K562 (cell line): Measurements from ENCODE around the gene MTFR2. TPM values are rescaled to one million over a fixed set of nuclear protein-coding genes. Genes with fewer than 3 reads are reported as not detected.

Source experiments
- ATAC-seq: fragments of 200-7000 bp; cut with Tn5 transposase; 3 replicates; pipeline ENCODE4 v1.9.1; 2020; ENCODE audit warnings: moderate library complexity
- BruUV-seq: library from RNA; stranded (reverse); fragments of 400-500 nt; replicated peaks from 2 replicates; lab custom pipeline; 2021; lab: Mats Ljungman, UMichigan
- CTCF ChIA-PET: fragments of 300-600 bp; formaldehyde crosslinking; extraction: SDS; loops from one replicate; lab custom pipeline; 2021; ENCODE audit warnings: low intra/inter-chr PET ratio; lab: Yijun Ruan, JAX
- POLR2A ChIA-PET: fragments of 300-600, 350-650 bp; sonication (Branson Sonifier 250); formaldehyde crosslinking; extraction: SDS; loops from one replicate; lab custom pipeline; 2021; ENCODE audit warnings: antibody characterized with exemption, inconsistent platforms; lab: Yijun Ruan, JAX
- DNase-seq, 4 experiments: peaks; one replicate each; pipeline versions ENCODE4 v3.0.0 to v3.0.0-alpha.2; 2011 to 2018; ENCODE audit warnings: low spot score in 3 of 4, mixed read lengths in 3 of 4; ENCODE audit errors: extremely low read depth in 1 of 4
- FAIRE-seq: peaks from 2 replicates; lab custom pipeline; 2011; peaks lifted over from hg19 to GRCh38; lab: Jason Lieb, UNC
- H2AFZ ChIP-seq: 2 replicates; pipeline ENCODE4 v1.6.0; 2011; ENCODE audit warnings: low read depth, low read length, control low read depth, inconsistent platforms
- H3K27ac ChIP-seq: fragments of 200-600 bp; 3 replicates; pipeline ENCODE4 v1.8.0; 2011; ENCODE audit warnings: low read depth, mild to moderate bottlenecking, control low read depth, inconsistent platforms, low read length, moderate library complexity, mixed read lengths; ENCODE audit errors: extremely low read depth
- H3K27me3 ChIP-seq, 2 experiments: fragments of 300-600 bp in 1 of 2; 2 replicates in 1 of 2; 3 replicates in 1 of 2; pipeline versions ENCODE4 v1.6.0 to v1.8.0; 2011; ENCODE audit warnings: inconsistent platforms in 2 of 2, low read length in 2 of 2, mild to moderate bottlenecking in 1 of 2, mixed read lengths in 1 of 2, moderate library complexity in 1 of 2; ENCODE audit not compliant: control insufficient read depth in 2 of 2, insufficient read depth in 2 of 2
- H3K36me3 ChIP-seq: fragments of 300-600 bp; 3 replicates; pipeline ENCODE4 v1.8.0; 2011; ENCODE audit warnings: mild to moderate bottlenecking, low read length, inconsistent platforms; ENCODE audit not compliant: control insufficient read depth, insufficient read depth
- H3K4me1 ChIP-seq, 2 experiments: fragments of 200-600 bp in 1 of 2; replicated peaks in 1 of 2; 2 replicates in 1 of 2; 3 replicates in 1 of 2; pipeline versions ENCODE4 v1.5.1 to v1.8.0; 2011; ENCODE audit warnings: inconsistent platforms in 2 of 2, low read length in 2 of 2, mild to moderate bottlenecking in 1 of 2, mixed read lengths in 1 of 2, moderate library complexity in 1 of 2; ENCODE audit not compliant: control insufficient read depth in 2 of 2, insufficient read depth in 2 of 2
- H3K4me2 ChIP-seq: 2 replicates; pipeline ENCODE4 v1.6.1; 2011; ENCODE audit warnings: low read length, control low read depth, inconsistent platforms, mixed read lengths; ENCODE audit not compliant: insufficient read depth
- H3K4me3 ChIP-seq: fragments of 200-600 bp; sonication (generic), shearing (Covaris generic); 2 replicates; pipeline ENCODE4 v1.5.1; 2016; ENCODE audit warnings: control low read depth, inconsistent platforms
- H3K79me2 ChIP-seq: fragments of 200-600 bp; 3 replicates; pipeline ENCODE4 v1.8.0; 2011; ENCODE audit warnings: low read length, inconsistent platforms; ENCODE audit not compliant: control insufficient read depth, insufficient read depth
- H3K9ac ChIP-seq, 2 experiments: 2 replicates each; pipeline versions ENCODE4 v1.6.0 to v1.6.1; 2011; ENCODE audit warnings: low read depth in 2 of 2, low read length in 2 of 2, control low read depth in 1 of 2, inconsistent platforms in 1 of 2, mild to moderate bottlenecking in 1 of 2, mixed read lengths in 1 of 2; ENCODE audit not compliant: insufficient read depth in 1 of 2
- H3K9me1 ChIP-seq: one replicate; pipeline ENCODE4 v1.6.0; 2011; ENCODE audit warnings: inconsistent platforms, mild to moderate bottlenecking, low read length, moderate library complexity; ENCODE audit not compliant: control insufficient read depth, insufficient read depth
- H3K9me3 ChIP-seq: replicated peaks from 2 replicates; pipeline ENCODE4 v1.5.1; 2011; ENCODE audit warnings: low read depth, low read length, inconsistent platforms; ENCODE audit not compliant: control insufficient read depth, insufficient read depth
- H4K20me1 ChIP-seq: replicated peaks from 2 replicates; pipeline ENCODE4 v1.6.1; 2011; ENCODE audit warnings: low read length, inconsistent platforms, mixed read lengths; ENCODE audit not compliant: control insufficient read depth, insufficient read depth
- BCL6 ChIP-seq: fragments of 250-450 bp; sonication (Bioruptor Pico); IDR thresholded peaks from 2 replicates; pipeline ENCODE4 v1.4.0; 2020
- BDP1 ChIP-seq: IDR thresholded peaks from 3 replicates; pipeline ENCODE4 v1.6.1; 2011; ENCODE audit not compliant: insufficient read length, insufficient read depth
- ELF4 ChIP-seq: fragments of 450-650 bp; formaldehyde crosslinking; IDR thresholded peaks from 2 replicates; pipeline ENCODE4 v1.4.0; 2022; ENCODE audit warnings: missing genetic modification characterization
- ELK1 ChIP-seq: sonication (generic); formaldehyde crosslinking; IDR thresholded peaks from 2 replicates; pipeline ENCODE4 v1.8.1; 2022; ENCODE audit warnings: missing genetic modification reagents
- EP400 ChIP-seq: fragments of 450-650 bp; IDR thresholded peaks from 2 replicates; pipeline ENCODE4 v1.6.1; 2017; ENCODE audit warnings: antibody characterized with exemption, mild to moderate bottlenecking, moderate library complexity
- FOXP1 ChIP-seq: sonication (generic); formaldehyde crosslinking; IDR thresholded peaks from 2 replicates; pipeline ENCODE4 v1.8.0; 2022; ENCODE audit warnings: mild to moderate bottlenecking, missing genetic modification reagents
- MEF2A ChIP-seq: IDR thresholded peaks from 2 replicates; pipeline ENCODE4 v1.6.1; 2011; ENCODE audit warnings: low read depth, mild to moderate bottlenecking, low read length, moderate library complexity; ENCODE audit not compliant: control insufficient read depth
- PHTF2 ChIP-seq: fragments of 250-450 bp; sonication (Bioruptor Pico); IDR thresholded peaks from 2 replicates; pipeline ENCODE4 v1.5.0; 2021; ENCODE audit warnings: mild to moderate bottlenecking
- PTBP1 ChIP-seq: fragments of 200-400 bp; formaldehyde crosslinking; IDR thresholded peaks from 2 replicates; pipeline ENCODE4 v1.6.1; 2017; ENCODE audit warnings: low read depth, low read length
- SMARCE1 ChIP-seq: fragments of 450-650 bp; IDR thresholded peaks from 2 replicates; pipeline ENCODE4 v1.7.1; 2016; ENCODE audit warnings: mild to moderate bottlenecking
- TAL1 ChIP-seq: fragments of 450-650 bp; IDR thresholded peaks from 2 replicates; pipeline ENCODE4 v1.6.1; 2016; ENCODE audit warnings: mild to moderate bottlenecking
- TRIM28 ChIP-seq: fragments of 450-650 bp; IDR thresholded peaks from 2 replicates; pipeline ENCODE4 v1.6.1; 2017
- ZBTB2 ChIP-seq: fragments of 450-650 bp; IDR thresholded peaks from 2 replicates; pipeline ENCODE4 v1.6.1; 2016; ENCODE audit warnings: antibody characterized with exemption
- ZNF134 ChIP-seq: fragments of 250-450 bp; sonication (Bioruptor Pico); conservative IDR thresholded peaks from 2 replicates; pipeline ENCODE4 v1.4.0; 2020
- ZNF232 ChIP-seq: sonication (generic); formaldehyde crosslinking; IDR thresholded peaks from 2 replicates; pipeline ENCODE4 v1.8.0; 2022; ENCODE audit warnings: mild to moderate bottlenecking, missing genetic modification reagents
- ZNF408 ChIP-seq: fragments of 250-450 bp; sonication (Bioruptor Pico); IDR thresholded peaks from 2 replicates; pipeline ENCODE4 v1.4.0; 2020; ENCODE audit warnings: low read depth, mild to moderate bottlenecking, moderate library complexity
- ZNF57 ChIP-seq: fragments of 450-650 bp; formaldehyde crosslinking; IDR thresholded peaks from 2 replicates; pipeline ENCODE4 v1.4.0; 2020; ENCODE audit warnings: mild to moderate bottlenecking, moderate library complexity
- ZNF75A ChIP-seq: fragments of 450-650 bp; formaldehyde crosslinking; IDR thresholded peaks from 2 replicates; pipeline ENCODE4 v1.4.0; 2020; ENCODE audit warnings: mild to moderate bottlenecking
- WGBS: fragments of 100-300 bp; shearing (Covaris generic); methylation state at CpG from one replicate; pipeline ENCODE4 v1.1.6; 2016; ENCODE audit warnings: low coverage, mixed read lengths; ENCODE audit not compliant: insufficient coverage; ENCODE audit errors: missing lambda C conversion rate; 5-methylcytosine and 5-hydroxymethylcytosine counted together
- in situ Hi-C: fragments of 300-500 bp; cut with MboI; formaldehyde crosslinking; loops from 4 replicates; pipeline ENCODE4 v1.15.0; 2018; ENCODE audit warnings: inconsistent platforms, mixed read lengths
- intact Hi-C: fragments of 100-400 bp; cut with micrococcal nuclease; formaldehyde crosslinking; loops from 2 replicates; pipeline ENCODE4 v1.14.2; 2022
- polyA plus RNA-seq, 8 experiments: library from polyadenylated mRNA; depleted of rRNA in 4 of 8; stranded (reverse) in 5 of 8; unstranded in 3 of 8; fragments of >200 nt; fragmentation: Nextera tagmentation in 2 of 8; fragmentation: Illumina TruSeq in 1 of 8; extraction: Ambion mirVana in 2 of 8; extraction: Trizol in 1 of 8; gene quantifications; 2 replicates each; pipeline versions ENCODE4 v1.2.1 to v1.2.3, GENCODE V29; 2011 to 2014; ENCODE audit warnings: inconsistent platforms in 1 of 8, missing spikeins in 1 of 8
- total RNA-seq, 7 experiments: library from RNA; depleted of rRNA in 6 of 7; stranded (reverse); fragments of >200 nt in 6 of 7; fragmentation: Illumina TruSeq in 2 of 7; extraction: Trizol in 2 of 7; gene quantifications; 2 replicates each; pipeline versions ENCODE4 v1.2.1 to v1.2.3, GENCODE V29; 2011 to 2021; ENCODE audit warnings: low replicate concordance in 1 of 7

Gene MTFR2
- total and polyA plus RNA-seq, 9 of the 15 experiments (the other 6 are each of a cell fraction or from before 2014, with no cell fraction given), result 10.1 to 63.3 (median 45.9) TPM

- no peak for ATAC-seq
- Histone ChIP-seq H3K79me2 (no peaks in the 10 kb centered on the region), H3K4me2 (no peak overlapping the region), H4K20me1 (0 out of 2 replicates have a peak, but pooled peaks cover 3% of the 10 kb centered on the region), H3K4me1 (peaks cover 0 to 5% of the 10 kb centered on the region in 2 experiments; a peak in 3 of 5 replicates), H3K27me3 (peaks cover 32 to 38% of the 10 kb centered on the region in 2 experiments), H3K36me3 (no peaks in the 10 kb centered on the region), H2AFZ (no peak overlapping the region), H3K9me1 (no peaks in the 10 kb centered on the region), H3K9me3 (no peaks in the 10 kb centered on the region), H3K9ac (no peak overlapping the region)
- POLR2A ChIA-PET, result interaction anchor here (1.3 to 1.5 kb wide), 2 partner anchors 9 to 11 kb away, joined by 5 to 6 read pairs; no protein-coding TSS in a partner anchor
- FAIRE-seq, result no peak
- intact Hi-C loops (no loop called here), in situ Hi-C loops (no loop called here)
- BruUV-seq, result no TSS peak
- no peak for DNase-seq
- TF ChIP-seq SMARCE1 (no peak), PTBP1 (no peak), ZNF134 (CRISPR knock-in tag) (no peak), EP400 (no peak), ZBTB2 (no peak), BDP1 (no peak), ZNF75A (CRISPR knock-in tag) (no peak), ZNF232 (no peak), ZNF57 (CRISPR knock-in tag) (no peak), PHTF2 (no peak), FOXP1 (no peak), BCL6 (CRISPR knock-in tag) (no peak), TRIM28 (no peak), MEF2A (no peak), TAL1 (no peak), ZNF408 (no peak), ELK1 (CRISPR knock-in tag) (no peak), ELF4 (CRISPR knock-in tag) (no peak)
- TF ChIP-seq, all 486 proteins: peak for 0
- CTCF ChIA-PET, result no interaction called here
- H3K4me3 ChIP-seq, result no peak overlapping the region
- no peak overlapping the region for H3K27ac ChIP-seq
- 0% methylated on average over 3 of the region's 3 CpGs for WGBS
These were observed 61.0 kb downstream of the MTFR2 start for GRCh38 chr6:136189104-136189503.
